GM19438 (cell line): ENCODE results near the gene MTUS2.
"Not testable (repeated sequence)": the region's sequence is repeated elsewhere in the genome, so short reads cannot be mapped to it uniquely, and the experiment has no call there.

ENCODE experiments used
- ATAC-seq: cut with Tn5 transposase; IDR thresholded peaks from one replicate; pipeline ENCODE4 v1.9.1; 2021; ENCODE audit warnings: low read depth; ENCODE audit not compliant: unreplicated experiment

MTUS2 gene

DNA sequence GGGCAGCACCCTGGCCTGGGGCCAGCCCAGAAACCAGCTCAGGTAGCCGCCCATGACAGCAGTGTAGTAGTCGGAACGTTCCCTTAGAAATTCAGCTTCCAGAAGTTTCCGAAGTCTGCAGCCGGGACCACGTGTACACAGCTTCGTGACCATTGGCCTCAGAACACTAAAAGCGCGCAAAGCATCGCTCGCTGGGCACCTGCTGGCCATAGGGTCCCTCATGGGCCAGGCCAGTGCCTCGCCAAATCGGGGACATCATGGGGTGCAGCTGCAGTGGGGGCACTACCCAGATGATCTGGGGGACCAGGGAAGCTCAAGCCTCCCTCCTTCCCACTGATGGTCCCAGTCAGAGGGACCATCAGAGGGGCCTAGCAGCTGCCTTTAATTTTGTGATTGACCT is 384.5 kb downstream of the MTUS2 start:
- ATAC-seq, result no peak

DNA sequence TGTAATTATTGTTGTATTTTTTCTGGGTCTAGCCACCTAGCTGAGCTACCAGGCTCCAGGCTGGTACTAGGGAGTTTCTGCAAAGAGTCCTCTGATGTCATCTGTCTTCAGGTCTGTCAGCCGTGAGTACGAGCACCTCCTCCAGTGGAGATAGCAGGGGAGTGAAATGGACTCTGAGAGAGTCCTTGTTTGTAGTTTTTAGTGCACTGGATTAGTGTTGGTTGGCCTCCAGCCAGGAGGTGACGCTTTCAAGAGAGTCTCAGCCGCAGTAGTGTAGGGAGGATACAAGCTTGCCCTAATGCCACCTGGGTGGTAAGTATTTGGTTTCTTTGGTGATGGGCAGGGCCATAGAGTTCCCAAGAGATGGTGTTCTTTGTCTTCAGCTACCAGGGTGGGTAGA is 390.5 kb downstream of the MTUS2 start:
- ATAC-seq, result no peak

DNA sequence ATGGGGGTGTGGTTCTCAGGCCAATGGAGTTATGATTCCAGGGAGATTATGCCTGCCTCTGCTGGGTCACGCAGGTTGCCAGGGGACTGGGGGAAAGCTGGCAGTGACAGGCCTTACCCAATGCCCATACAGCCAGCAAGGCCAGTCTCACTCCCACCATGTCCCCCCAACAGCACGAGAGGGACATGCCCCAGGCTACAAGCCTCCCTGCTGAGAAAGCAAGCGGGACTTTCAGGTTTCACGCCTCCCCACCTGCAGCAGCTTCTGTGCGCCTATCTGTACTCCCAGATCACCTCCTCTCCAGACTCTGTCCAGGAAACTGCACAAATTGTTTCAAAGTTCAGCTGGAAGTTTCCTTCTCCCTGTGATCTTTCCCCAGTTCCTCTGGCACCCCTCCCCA is 391.0 kb downstream of the MTUS2 start:
- not testable (repeated sequence) for ATAC-seq

DNA sequence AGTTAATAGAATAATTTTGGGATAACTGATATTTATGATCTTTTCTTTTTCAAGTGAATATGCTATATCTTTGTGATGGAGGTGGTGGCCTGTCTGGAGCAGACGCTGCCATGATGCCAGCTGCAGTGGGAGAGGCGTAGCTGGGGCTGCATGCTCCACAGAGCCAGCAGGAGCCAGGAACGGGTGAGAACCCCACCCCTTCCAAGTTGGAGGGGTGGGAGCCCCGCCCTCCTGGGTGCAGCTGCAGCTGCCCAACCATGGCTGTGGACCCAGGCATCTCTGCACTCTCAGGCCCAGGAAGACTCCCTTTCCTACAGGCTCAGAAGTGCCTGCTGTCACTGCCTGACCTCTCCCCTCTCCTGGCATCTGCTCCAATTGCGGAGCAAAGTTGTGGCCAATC is 402.3 kb downstream of the MTUS2 start:
- ATAC-seq, result no peak

DNA sequence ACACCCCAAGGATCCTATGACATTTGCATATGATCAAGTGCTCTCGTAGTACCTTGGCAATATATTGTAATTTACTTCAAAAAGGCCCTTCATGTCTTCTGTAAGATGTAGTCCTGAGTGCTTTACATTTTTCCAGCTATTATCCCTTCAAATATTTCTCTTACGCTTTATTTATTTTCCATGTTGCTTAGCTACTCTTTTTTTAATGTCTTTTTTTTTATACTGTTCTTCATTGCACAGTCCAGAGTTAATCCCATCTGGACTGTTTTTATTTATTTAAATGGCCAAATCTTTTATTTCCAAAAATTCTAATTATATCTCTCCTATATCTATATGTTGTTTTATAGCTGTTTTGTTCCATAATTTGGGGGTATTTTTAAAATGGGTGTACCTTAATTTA is 404.1 kb downstream of the MTUS2 start:
- no peak for ATAC-seq

DNA sequence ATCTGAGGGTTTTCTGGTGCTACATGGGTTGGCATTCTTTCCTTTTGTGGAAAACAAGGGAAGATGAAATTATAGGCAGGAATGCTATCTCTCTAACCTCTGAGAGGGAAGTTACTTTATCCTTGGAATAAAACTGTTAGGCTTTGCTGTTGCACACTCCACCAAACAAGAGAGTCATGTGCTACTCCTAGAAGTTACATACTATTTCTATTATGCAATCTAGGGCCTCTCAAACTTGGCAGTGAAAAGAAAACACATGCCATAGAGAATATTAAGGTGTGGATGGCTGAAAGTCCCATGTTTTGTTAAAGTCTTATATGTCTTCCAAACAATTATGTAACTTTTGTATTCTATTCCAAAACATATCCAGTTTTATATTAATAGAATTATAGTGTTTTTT is 407.4 kb downstream of the MTUS2 start:
- ATAC-seq, result no peak

DNA sequence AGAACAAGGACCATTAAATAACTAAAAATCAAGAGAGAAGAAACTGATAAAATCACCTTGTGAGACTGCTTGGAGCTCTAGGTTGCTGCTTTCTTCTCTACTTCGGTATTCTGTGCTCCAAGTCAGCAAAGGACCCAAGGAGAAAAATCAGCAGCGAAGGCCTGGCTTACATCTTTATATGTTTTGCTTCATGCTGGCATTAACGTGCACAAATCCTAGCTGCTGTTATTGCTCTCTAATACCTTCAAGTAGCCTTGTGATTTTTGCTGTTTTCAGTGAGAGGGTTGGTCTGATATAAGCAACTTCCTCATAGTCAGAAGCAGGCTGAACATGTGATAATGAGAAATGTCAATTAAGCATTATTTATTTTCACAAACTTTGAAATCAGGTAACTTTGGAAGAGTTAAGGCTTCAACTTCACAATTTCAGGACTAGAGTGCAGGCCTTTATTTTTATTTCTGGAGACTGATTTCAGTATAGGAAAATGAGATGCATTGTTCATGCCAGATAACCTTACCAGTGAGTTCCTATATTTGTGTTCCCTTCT is 410.2 kb downstream of the MTUS2 start:
- ATAC-seq, result no peak

DNA sequence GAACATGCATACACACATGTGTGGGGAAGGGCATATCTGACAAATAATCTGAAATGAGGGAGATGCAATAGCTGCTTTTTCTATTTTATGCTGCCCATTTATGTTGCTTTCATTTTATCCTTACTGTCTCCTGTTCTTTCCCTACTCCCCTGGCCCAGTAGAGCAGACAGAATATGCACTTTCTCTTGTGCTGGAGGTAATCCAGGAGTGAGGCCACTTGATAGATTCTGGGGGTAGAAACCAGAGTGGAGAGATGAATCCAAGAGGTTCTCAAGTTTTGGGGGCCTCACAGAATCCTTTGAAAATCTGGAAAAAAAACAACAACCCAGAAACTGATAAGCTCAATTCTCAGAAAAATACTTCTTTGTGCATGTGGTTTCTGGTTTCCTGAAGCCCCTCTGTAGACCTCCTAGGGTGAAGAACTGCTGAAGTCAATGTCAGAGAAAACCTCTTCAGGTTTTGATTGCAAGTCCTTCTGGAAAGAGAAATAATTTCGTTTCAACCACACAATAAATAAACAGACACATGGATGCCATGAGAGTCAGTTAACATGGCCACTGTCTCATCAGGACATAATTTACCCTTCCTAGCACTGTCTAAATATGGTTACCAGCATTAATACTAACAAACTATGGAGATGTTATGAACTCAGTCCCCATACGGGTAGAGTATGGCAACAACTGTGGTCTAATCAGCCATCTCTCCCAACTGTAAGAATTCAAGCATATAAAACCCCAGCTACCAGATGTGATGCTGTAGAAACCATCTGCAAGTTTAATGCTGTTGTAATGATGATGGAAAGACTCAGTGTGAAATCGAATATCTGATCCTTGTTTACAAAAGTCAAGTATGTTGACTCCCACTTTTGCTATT is 419.8 kb downstream of the MTUS2 start:
- no peak for ATAC-seq

DNA sequence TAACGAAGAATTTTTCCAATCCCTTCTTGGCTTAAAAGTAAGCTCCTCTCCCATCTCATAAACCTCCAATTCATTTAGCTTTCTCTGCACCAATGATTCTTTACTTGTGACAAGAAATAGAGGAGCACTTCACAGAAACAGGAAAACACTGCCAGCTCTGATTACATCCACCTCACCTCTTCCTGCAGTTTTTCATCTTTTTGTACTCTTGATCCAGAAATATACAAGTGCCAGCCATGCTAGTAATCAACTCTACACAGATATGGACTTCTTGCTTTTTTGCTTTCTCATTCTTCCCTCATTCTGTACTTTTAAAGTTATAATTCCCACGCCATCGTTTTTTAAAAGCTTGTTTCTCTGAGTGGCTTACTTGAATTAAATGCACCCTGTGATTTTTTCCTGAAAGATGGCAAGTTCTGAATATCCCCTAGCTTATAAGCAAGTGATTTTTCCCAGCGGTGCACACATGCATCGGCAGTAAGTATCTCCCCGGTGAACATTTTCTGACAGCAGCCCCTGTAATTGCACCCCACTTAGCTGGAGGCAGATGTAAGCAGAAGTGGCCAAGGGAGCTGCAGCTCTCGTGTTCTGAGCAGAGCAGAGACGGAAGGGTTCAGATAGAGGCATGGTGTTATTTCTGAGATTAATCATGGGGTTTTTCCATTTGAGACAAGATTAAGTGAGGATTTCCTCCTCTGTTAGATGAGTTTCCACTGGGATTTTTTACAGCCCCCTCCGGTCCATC is 434.7 kb downstream of the MTUS2 start:
- ATAC-seq, result no peak

DNA sequence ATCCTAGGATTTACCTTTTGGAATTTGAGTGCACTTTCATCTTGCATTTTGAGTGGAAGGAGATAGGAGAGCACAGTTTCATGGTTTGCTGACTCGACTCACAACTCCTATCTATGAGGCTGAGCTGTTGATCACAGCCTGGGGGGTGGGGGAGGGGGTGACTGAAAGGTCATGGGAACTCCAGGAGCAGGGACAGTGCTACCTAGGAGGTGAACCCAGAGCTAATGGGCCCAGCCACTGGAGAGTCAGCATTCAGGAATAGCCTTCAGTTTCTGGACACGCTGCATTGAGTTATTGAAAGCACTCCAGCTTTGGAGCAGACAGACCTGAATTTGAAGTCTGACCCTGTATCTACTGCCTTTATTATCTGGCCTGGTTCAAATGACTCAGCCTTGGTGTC is 435.4 kb downstream of the MTUS2 start:
- no peak for ATAC-seq

DNA sequence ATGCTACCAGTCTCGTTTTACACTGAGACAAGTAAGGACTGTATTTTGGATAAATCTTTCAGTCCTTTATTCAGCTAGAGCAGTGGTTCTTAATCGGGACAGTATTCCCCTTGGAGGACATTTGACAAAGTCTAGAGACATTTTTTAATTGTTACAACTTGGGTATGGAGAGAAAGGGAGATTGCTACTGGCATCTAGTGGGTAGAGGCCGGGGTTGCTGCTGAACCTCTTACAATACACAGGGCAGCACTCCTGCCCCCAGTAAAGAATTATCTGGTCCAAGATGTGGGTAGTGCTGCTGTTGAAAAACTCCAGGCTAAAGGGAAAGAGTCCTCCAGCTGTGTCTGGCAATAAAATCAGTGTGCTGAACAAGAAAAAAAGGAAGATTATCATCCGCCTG is 440.5 kb downstream of the MTUS2 start:
- no peak for ATAC-seq

DNA sequence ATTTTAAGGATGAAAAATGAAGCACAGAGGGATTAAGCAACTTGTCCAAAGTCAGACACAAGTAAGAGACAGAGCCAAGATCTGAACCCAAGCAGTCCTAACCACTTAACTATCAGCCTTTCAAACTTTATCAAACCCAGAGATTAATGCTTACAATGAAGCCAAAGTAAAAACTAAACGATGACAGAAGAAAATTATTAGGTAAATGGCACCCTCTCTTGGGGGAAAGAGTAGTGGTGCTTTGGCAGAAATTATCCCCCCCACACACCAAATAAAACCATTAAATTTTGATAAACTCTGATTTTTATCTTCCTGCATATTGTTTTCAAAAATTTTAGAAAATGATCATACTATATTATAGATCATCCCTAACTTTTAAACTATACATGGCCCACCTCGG is 446.1 kb downstream of the MTUS2 start:
- no peak for ATAC-seq

DNA sequence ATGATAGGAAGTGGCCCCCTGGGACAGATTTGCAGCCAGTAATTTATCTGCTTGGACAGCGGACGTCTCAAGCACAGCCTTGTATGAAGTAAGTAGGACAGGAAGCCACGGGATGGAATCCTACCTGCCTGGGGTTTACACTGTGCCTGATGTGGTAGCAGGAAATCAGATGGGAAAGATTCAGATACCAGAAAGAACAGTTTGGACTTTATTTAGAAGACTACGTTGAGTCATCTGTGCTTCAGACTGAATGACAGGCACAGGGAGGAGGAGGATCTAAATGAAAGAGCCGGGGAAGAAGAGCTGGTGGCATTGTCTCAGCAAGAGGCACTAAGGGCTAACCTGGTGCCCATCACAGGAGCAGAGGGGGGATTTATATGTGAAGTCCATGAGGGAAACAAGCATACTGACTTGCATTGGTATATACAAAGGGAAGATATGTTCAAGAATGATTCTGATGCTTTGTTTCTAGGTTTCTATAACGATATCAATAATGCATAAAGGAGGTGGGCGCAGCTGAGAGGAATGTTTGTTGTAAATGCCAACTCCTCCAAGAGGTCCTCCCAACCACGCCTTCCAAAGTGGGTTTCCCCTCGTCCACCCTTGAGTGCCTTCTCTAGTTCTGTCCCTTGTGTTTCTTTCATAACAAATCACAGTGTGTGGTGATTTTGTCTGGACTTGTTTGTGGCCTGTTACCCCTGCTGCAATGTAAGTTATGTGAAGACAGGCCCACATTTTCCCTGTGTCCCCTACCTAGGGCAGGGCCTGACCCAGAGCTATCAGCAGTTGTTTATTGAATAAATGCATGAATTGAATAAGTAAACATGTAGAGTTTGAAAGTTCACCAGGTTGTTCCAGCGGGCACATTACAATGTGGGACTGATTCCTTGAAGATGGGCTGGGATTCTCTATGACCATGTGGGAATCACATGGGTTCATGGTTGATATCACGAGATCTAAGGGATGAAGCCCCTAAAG is 446.9 kb downstream of the MTUS2 start:
- ATAC-seq, result no peak

DNA sequence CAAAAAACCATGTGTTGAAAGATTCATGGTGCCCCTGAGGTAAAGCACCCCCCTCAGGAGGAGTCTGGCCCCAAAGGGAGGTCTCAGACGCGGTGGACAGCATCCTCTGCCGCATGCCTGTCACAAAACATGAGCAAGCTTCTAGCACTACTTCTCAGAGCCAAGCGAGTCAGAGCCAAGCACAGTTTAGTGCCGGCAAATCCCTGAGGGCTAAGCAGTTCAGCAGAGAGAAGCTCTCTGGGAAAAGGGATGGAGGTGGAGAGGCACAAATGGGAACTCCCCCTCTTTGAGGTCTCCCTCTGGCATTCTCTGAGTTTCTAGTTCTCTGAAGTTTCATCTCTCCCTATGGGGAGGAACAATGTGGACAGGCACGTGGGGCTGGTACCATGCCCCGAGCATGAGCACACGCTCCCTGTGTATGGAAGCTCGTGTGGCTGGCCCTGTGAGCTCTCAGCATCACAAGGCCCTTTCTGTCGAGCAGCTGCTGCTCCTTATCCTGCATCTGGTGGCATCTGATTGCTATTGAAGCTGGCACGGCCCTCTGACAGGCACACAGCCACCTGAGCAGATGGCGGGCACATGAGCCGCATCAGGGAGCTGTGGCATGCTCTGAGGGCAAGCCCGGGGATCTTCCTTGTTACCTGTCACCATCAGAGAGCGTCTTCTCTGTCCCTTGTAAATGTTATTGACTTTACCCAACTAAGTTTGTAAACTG is 450.3 kb downstream of the MTUS2 start:
- ATAC-seq, result no peak

DNA sequence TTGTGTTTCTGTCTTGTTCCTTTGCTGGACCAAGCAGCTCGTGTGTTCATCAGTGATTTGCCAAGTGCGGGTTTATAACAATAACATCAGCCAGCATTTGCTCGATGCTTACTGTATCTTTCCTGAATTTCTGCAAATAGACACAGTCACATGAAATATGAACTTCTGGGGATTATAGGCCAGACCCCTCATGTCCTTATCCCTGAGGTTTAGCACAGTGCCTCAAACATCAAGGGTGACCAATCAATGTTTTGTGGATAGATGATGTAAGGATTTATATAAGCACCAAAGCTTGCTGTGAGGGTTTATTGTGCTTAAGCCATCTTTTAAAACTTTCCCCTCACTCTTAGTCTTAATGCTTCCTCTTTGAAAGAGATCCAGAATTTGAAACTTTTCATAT is 451.5 kb downstream of the MTUS2 start:
- ATAC-seq, result no peak

DNA sequence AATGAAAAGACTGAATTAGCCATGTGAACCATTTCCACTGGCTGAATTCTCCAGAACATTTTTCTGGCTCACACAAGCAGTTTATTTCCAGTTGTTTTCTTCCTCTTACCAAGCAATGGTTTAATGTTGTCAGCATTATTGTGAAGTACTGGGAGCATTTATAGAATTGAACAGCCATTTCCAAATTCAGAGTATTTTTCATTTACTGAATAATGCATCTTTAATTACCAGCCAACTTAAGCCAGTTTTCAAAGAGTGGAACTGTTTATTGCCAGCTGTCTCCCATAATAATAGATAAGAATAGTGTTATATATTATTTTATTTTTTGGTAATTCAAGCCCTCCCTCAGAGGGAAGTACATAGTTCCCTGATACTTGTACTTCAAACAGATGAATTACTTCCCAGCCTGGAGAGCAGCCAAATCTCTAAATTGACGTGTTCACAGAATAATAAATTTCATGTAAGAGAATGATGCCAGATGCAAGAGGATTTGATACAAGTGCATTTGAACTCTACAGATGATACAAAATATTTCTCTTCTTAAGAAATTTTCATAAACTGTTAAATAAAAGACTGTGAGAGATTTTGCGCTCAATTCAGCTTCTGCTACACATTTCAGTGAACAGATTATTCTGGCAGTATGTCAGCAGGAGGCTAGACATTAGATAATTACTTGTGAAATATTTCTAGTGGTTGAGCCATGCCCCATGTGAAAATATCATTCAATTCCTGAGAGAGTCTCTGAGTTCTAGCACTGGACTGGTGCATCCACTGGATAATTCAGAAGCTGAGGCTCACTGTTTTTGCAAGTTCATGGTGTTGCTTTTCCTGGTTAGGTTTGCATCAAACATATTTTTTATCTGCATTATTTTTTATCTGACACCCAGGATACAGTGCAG is 459.5 kb downstream of the MTUS2 start:
- no peak for ATAC-seq

DNA sequence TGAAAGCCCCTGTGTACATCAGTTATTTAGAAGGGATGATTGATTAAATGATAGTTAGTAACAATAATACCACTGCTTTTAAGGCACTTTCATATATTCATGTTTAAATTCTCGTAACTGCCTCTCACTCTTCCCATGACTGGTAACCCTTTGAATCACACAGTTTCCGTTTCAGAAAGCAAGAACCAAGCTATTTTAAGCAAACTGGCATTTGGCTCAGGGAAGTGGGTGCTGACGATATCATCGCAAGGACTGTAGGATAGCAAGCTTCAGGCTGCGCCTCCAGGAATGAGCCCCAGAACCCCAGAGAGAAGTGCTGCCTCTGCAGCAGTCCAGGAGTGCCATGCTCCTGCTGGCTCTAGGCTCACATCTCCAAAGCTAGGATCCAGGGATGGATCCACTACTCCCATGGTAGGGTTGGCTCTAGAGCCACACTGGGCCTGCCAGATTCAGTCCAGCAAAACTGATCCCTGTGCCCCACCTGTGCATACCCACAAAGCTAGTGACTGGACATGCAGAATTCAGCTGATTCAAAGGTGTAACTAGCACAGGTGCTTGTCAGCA is 461.9 kb downstream of the MTUS2 start:
- ATAC-seq, result no peak

DNA sequence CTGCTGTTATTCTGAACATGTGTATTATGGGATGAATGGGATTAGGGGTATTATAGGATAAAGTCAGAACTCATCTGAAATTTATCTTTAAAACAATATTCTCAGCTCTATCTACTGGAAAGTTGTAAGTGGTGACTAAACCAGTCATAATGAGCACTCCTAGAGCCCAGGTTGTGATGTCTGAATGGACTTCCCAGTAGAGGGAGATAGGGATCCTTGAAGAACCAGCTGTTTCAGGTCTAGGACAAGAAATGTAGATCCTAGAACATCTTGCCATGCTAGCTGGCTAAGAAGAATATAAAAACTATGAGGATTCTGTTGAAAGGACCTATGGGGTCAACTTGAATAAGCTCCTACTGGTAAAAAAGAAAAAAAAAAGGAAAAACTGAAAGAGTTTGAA is 464.6 kb downstream of the MTUS2 start:
- no peak for ATAC-seq

DNA sequence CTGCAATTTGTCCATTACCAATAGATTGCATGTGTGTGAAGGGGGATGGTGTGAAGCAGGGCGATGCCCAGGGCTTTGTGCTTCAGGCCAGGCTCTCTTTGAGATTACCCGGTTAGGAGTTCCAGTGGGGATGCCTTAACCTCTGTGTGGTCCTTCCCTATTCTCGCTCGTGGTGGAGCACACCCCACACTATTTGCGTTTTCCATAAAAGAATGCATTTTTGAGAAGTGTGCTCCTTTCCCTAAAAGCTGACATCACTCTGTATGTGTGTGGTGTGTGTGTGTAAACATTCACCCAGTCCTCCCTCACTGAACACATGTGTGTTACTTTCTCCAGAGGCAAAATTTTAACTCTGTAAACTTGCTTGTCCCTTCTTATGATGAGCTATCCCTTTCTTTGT is 467.1 kb downstream of the MTUS2 start:
- ATAC-seq, result no peak
